IMR-90 (cell line): Measurements from ENCODE around the gene HYAL1. TPM values are rescaled to one million over a fixed set of nuclear protein-coding genes. Genes with fewer than 3 reads are reported as not detected.

ENCODE experiments used
- ATAC-seq: fragments of 200-7000 bp; cut with Tn5 transposase; 2 replicates; pipeline ENCODE4 v1.9.1; 2020; ENCODE audit warnings: low read depth, mild to moderate bottlenecking, moderate library complexity
- BruUV-seq: library from RNA; stranded (reverse); fragments of 400-500 nt; replicated peaks from 2 replicates; lab custom pipeline; 2021; lab: Mats Ljungman, UMichigan
- CTCF ChIA-PET: fragments of 300-600 bp; formaldehyde crosslinking; extraction: SDS; loops from one replicate; lab custom pipeline; 2021; ENCODE audit warnings: antibody characterized with exemption; lab: Yijun Ruan, JAX
- POLR2A ChIA-PET: fragments of 300-600 bp; sonication (Branson Sonifier 250); formaldehyde crosslinking; loops from one replicate; lab custom pipeline; 2022; ENCODE audit warnings: antibody characterized with exemption; ENCODE audit not compliant: unreplicated experiment; lab: Charles Lee
- DNase-seq: peaks from one replicate; pipeline ENCODE4 v3.0.0; 2013
- H2AFZ ChIP-seq: replicated peaks from 2 replicates; pipeline ENCODE3; 2013; ENCODE audit warnings: low read length, mild to moderate bottlenecking; ENCODE audit not compliant: poor library complexity
- H2AK5ac ChIP-seq: 2 replicates; pipeline ENCODE4 v1.6.1; 2013; ENCODE audit warnings: low read depth, low read length, inconsistent platforms
- H2AK9ac ChIP-seq: replicated peaks from 2 replicates; pipeline ENCODE3; 2013; ENCODE audit warnings: mild to moderate bottlenecking, low read depth, low read length, moderate library complexity; ENCODE audit not compliant: poor library complexity
- H2BK120ac ChIP-seq: 2 replicates; pipeline ENCODE4 v1.6.1; 2013; ENCODE audit warnings: low read depth, low read length, inconsistent platforms
- H2BK15ac ChIP-seq: 3 replicates; pipeline ENCODE4 v1.6.1; 2013; ENCODE audit warnings: low read depth, low read length, inconsistent platforms
- H2BK20ac ChIP-seq: 2 replicates; pipeline ENCODE4 v1.6.1; 2013; ENCODE audit warnings: low read depth, mild to moderate bottlenecking, inconsistent platforms, low read length, moderate library complexity
- H2BK5ac ChIP-seq: 2 replicates; pipeline ENCODE4 v1.6.1; 2013; ENCODE audit warnings: mild to moderate bottlenecking, low read depth, low read length, inconsistent platforms; ENCODE audit not compliant: poor library complexity, severe bottlenecking
- H3K14ac ChIP-seq: replicated peaks from 2 replicates; pipeline ENCODE4 v1.6.1; 2013; ENCODE audit warnings: low read depth, low read length, inconsistent platforms
- H3K18ac ChIP-seq: 2 replicates; pipeline ENCODE4 v1.6.1; 2013; ENCODE audit warnings: low read depth, low read length, control low read depth
- H3K23ac ChIP-seq: 2 replicates; pipeline ENCODE4 v1.6.1; 2013; ENCODE audit warnings: low read depth, low read length, inconsistent platforms
- H3K27ac ChIP-seq: 2 replicates; pipeline ENCODE4 v1.5.1; 2013; ENCODE audit warnings: mild to moderate bottlenecking, control low read depth, low read length; ENCODE audit not compliant: insufficient read depth
- H3K27me3 ChIP-seq: 2 replicates; pipeline ENCODE4 v1.6.1; 2013; ENCODE audit warnings: low read length; ENCODE audit not compliant: control insufficient read depth, insufficient read depth
- H3K36me3 ChIP-seq: 2 replicates; pipeline ENCODE4 v1.6.1; 2013; ENCODE audit warnings: low read length, mixed read lengths; ENCODE audit not compliant: control insufficient read depth, insufficient read depth
- H3K4ac ChIP-seq: 2 replicates; pipeline ENCODE4 v1.6.1; 2013; ENCODE audit warnings: low read depth, low read length, inconsistent platforms
- H3K4me1 ChIP-seq: 2 replicates; pipeline ENCODE4 v1.6.1; 2013; ENCODE audit warnings: low read length, mixed read lengths; ENCODE audit not compliant: control insufficient read depth, insufficient read depth
- H3K4me2 ChIP-seq: 2 replicates; pipeline ENCODE4 v1.6.1; 2013; ENCODE audit warnings: low read depth, mild to moderate bottlenecking, control low read depth, low read length, moderate library complexity
- H3K4me3 ChIP-seq: 2 replicates; pipeline ENCODE4 v1.5.1; 2013; ENCODE audit warnings: low read depth, mild to moderate bottlenecking, control low read depth, low read length, moderate library complexity; ENCODE audit not compliant: insufficient read depth
- H3K56ac ChIP-seq: 2 replicates; pipeline ENCODE4 v1.6.1; 2013; ENCODE audit warnings: low read length, inconsistent platforms; ENCODE audit not compliant: insufficient read depth; ENCODE audit errors: extremely low read depth
- H3K79me1 ChIP-seq, 2 experiments: 2 replicates each; pipeline ENCODE4 v1.6.1; 2013; ENCODE audit warnings: low read length in 2 of 2, inconsistent platforms in 1 of 2, low read depth in 1 of 2
- H3K9ac ChIP-seq: 2 replicates; pipeline ENCODE4 v1.6.1; 2013; ENCODE audit warnings: low read depth, low read length, control low read depth
- H3K9me1 ChIP-seq: 2 replicates; pipeline ENCODE4 v1.6.1; 2013; ENCODE audit warnings: low read length, inconsistent platforms; ENCODE audit not compliant: insufficient read depth
- H3K9me3 ChIP-seq: 2 replicates; pipeline ENCODE4 v1.6.1; 2013; ENCODE audit warnings: low read length; ENCODE audit not compliant: control insufficient read depth, insufficient read depth
- H4K20me1 ChIP-seq: 2 replicates; pipeline ENCODE4 v1.6.1; 2013; ENCODE audit warnings: low read length, inconsistent platforms; ENCODE audit not compliant: insufficient read depth
- H4K5ac ChIP-seq: 2 replicates; pipeline ENCODE4 v1.6.1; 2013; ENCODE audit warnings: mild to moderate bottlenecking, low read depth, low read length, control low read depth
- H4K8ac ChIP-seq, 2 experiments: 2 replicates each; pipeline ENCODE4 v1.6.1; 2013; ENCODE audit warnings: low read depth in 2 of 2, low read length in 2 of 2, control low read depth in 1 of 2, inconsistent platforms in 1 of 2
- H4K91ac ChIP-seq: 2 replicates; pipeline ENCODE4 v1.6.1; 2013; ENCODE audit warnings: low read depth, low read length, inconsistent platforms; ENCODE audit not compliant: insufficient read depth
- CHD1 ChIP-seq: IDR thresholded peaks from 2 replicates; pipeline ENCODE4 v1.6.1; 2012; ENCODE audit warnings: low read depth, low read length, improper control_type of control experiment
- MAZ ChIP-seq: IDR thresholded peaks from 2 replicates; pipeline ENCODE4 v1.6.1; 2012; ENCODE audit warnings: low read depth, mild to moderate bottlenecking, low read length, improper control_type of control experiment, moderate library complexity, borderline replicate concordance
- WGBS, 2 experiments: methylation state at CpG; one replicate each; pipeline versions ENCODE4 v1.1.5 to v1.1.7; 2013; ENCODE audit warnings: missing lambda C conversion rate in 2 of 2; ENCODE audit not compliant: insufficient read length in 1 of 2; ENCODE audit errors: extremely low coverage in 2 of 2; 5-methylcytosine and 5-hydroxymethylcytosine counted together
- dilution Hi-C: fragments of 300-500 bp; cut with HindIII; formaldehyde crosslinking; loops from one replicate; pipeline ENCODE4 v1.14.3; 2018; ENCODE audit warnings: low sequenced_read_pairs; ENCODE audit not compliant: unreplicated experiment
- in situ Hi-C: fragments of 300-500 bp; cut with MboI; formaldehyde crosslinking; loops from 3 replicates; pipeline ENCODE4 v1.14.3; 2019; ENCODE audit warnings: low sequenced_read_pairs, inconsistent platforms, mixed read lengths
- intact Hi-C: fragments of 100-400 bp; cut with micrococcal nuclease; formaldehyde crosslinking; loops from 2 replicates; pipeline ENCODE4 v1.10.0; 2022
- polyA plus RNA-seq, 3 experiments: library from polyadenylated mRNA; depleted of rRNA; stranded (reverse); fragments of >200 nt; gene quantifications; 2 replicates each; pipeline ENCODE4 v1.2.3, GENCODE V29; 2012; ENCODE audit warnings: low replicate concordance in 1 of 3
- total RNA-seq: library from RNA; depleted of rRNA; stranded (reverse); fragments of >200 nt; gene quantifications from 2 replicates; pipeline ENCODE4 v1.2.3, GENCODE V29; 2012

HYAL1 gene
- total and polyA plus RNA-seq, 2 of the 4 experiments (the other 2 are of a cell fraction): 0.32 to 0.36 TPM

DNA sequence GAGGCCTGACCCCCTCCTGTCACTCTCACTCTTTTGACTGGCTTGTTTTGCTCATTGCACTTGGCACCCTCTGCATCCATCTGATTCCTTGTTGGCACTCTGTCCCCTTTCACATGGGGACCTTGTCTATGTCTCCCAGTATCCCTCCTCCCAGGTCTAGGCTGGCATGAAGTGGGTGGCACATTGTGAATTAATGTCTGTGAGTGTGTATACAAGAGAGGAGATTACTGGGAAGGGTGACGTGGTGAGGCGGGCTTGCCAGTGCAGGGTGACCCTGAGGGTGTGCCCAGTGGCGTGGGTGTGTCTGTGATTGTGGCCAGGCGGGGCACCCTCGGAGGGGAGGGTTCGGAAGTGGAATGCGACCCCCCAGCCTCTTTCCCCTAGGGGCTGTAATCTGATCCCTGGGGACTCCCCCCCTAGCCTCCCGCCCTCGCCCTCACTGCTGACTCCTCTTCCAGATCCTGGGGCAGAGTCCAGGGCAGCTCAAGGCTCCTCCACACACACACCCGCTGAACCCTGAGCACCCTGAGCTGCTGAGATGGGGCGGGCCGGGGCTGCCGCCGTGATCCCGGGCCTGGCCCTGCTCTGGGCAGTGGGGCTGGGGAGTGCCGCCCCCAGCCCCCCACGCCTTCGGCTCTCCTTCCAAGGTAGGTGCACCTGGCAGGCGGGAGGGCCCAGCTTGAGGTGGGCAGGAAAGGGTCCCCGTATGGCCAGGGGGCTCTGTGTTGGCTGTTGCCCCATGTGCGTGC is 34.5 kb downstream of the HYAL1 start, which contains the start of gene SEMA3B:
Gene SEMA3B, plus strand, starts transcription at position 445 of the 749 bp plus-strand sequence. Its CDS starts 94 bp downstream, at position 539.
- H2AK5ac ChIP-seq: peak within 1 kb of the TSS; percentile 100
- peak within 1 kb of the TSS; percentile 83 for H2BK5ac ChIP-seq
- H3K4ac ChIP-seq: peak within 1 kb of the TSS; percentile 100
- intact Hi-C loops: no loop called here
- peak within 1 kb of the TSS; percentile 85 for H3K23ac ChIP-seq
- peak within 1 kb of the TSS; percentile 71 for H2AFZ ChIP-seq
- H2BK120ac ChIP-seq: peak within 1 kb of the TSS; percentile 95
- peak within 1 kb of the TSS; percentile 71 for H3K4me2 ChIP-seq
- H4K5ac ChIP-seq: peak within 1 kb of the TSS; percentile 79
- peak within 1 kb of the TSS; percentile 31 for H3K4me3 ChIP-seq
- H3K18ac ChIP-seq: peak within 1 kb of the TSS; percentile 68
- H3K79me1 ChIP-seq: peaks cover 3 to 45% of the 10 kb centered on the region in 2 experiments; a peak in 3 of 4 replicates
- H4K91ac ChIP-seq: peak within 1 kb of the TSS; percentile 91
- ATAC-seq (peak; percentile 16), DNase-seq (no peak)
- no peaks in the 10 kb centered on the region for H4K20me1 ChIP-seq
- no TSS peak for BruUV-seq
- in situ Hi-C loops: no loop called here
- TF ChIP-seq CHD1: no peak
- peak; percentile 68 for TF ChIP-seq MAZ
- peak within 1 kb of the TSS; percentile 98 for H3K14ac ChIP-seq
- H3K9ac ChIP-seq: peak within 1 kb of the TSS; percentile 77
- H4K8ac ChIP-seq: peak within 1 kb of the TSS; percentile 56 to 98
- 25% methylated on average over 7 of the region's 21 CpGs; no CpG with 5 or more reads in 1 of the 2 experiments for WGBS, 2 experiments
- H3K9me3 ChIP-seq: no peaks in the 10 kb centered on the region
- H3K36me3 ChIP-seq: peaks cover 2% of the 10 kb centered on the region; the same call in 1 of the 2 replicates
- H3K27me3 ChIP-seq: no peaks in the 10 kb centered on the region
- H2BK15ac ChIP-seq: peak within 1 kb of the TSS; percentile 95; the same call in 2 of the 3 replicates
- ChIA-PET POLR2A (no interaction called here), CTCF (interaction anchor here (1.0 to 2.2 kb wide), 2 partner anchors 9 to 22 kb away, joined by 4 to 7 read pairs; no protein-coding TSS in a partner anchor)
- H2BK20ac ChIP-seq: peak within 1 kb of the TSS; percentile 90
- H3K27ac ChIP-seq: peak within 1 kb of the TSS; percentile 80
- H3K56ac ChIP-seq: no peak within 1 kb of the TSS
- dilution Hi-C loops: no loop called here
- H2AK9ac ChIP-seq: peak within 1 kb of the TSS; percentile 95
- peaks cover 39% of the 10 kb centered on the region for H3K9me1 ChIP-seq
- H3K4me1 ChIP-seq: peaks cover 64% of the 10 kb centered on the region
